Stimulated activated CD4-positive, alpha-beta T cell treated with anti-CD3 and anti-CD28 coated beads, Interleukin-15, amount 100 ng/mL, for 1 hour (primary cell): Measurements from ENCODE around the gene GORAB.

Experiments used
- DNase-seq, 2 donors: peaks; one replicate each; pipeline ENCODE4 v3.0.0-alpha.2; 2020; ENCODE audit warnings: low read depth in 1 of 2, low spot score in 1 of 2

GORAB gene

GRCh38 chr1:170590921-170591705 is 59.1 kb downstream of the GORAB start:
- no peak for DNase-seq

GRCh38 chr1:170592591-170593111 is 60.7 kb downstream of the GORAB start:
- DNase-seq = no peak

- DNase-seq = no peak
Observed at GRCh38 chr1:170593173-170594011, 61.4 kb downstream of the GORAB start.

GRCh38 chr1:170594066-170594626 is 62.2 kb downstream of the GORAB start:
- DNase-seq = no peak

GRCh38 chr1:170596701-170597100 is 64.7 kb downstream of the GORAB start:
- no peak for DNase-seq

GRCh38 chr1:170598618-170599017 is 66.7 kb downstream of the GORAB start:
- DNase-seq = no peak

- no peak for DNase-seq
Observed at GRCh38 chr1:170599033-170599432, 67.1 kb downstream of the GORAB start.

GRCh38 chr1:170601866-170602265 is 69.9 kb downstream of the GORAB start:
- DNase-seq = no peak
